Thyroid gland (tissue), 4 donors: ENCODE measurements around the gene ALKBH3. TPM values are rescaled to one million over a fixed set of nuclear protein-coding genes. Genes with fewer than 3 reads are reported as not detected.

Experiments
- DNase-seq, 2 donors: peaks; one replicate each; pipeline ENCODE4 v3.0.0-alpha.2; 2019
- H3K27ac ChIP-seq, 3 donors: fragments of 200-600 bp; sonication (generic); 1 replicate in 2 of 3; 2 replicates in 1 of 3; pipeline ENCODE4 v1.5.1; 2016 to 2019; ENCODE audit warnings: mild to moderate bottlenecking in 1 of 3, moderate library complexity in 1 of 3
- H3K27me3 ChIP-seq: fragments of 200-600 bp; sonication (generic); one replicate; pipeline ENCODE4 v1.5.1; 2019
- H3K36me3 ChIP-seq, 2 donors: fragments of 200-600 bp; sonication (generic); one replicate each; pipeline ENCODE4 v1.5.1; 2016 to 2019
- H3K4me1 ChIP-seq, 2 donors: fragments of 200-600 bp; sonication (generic); one replicate each; pipeline ENCODE4 v1.5.1; 2017 to 2019
- H3K4me3 ChIP-seq, 3 donors: fragments of 200-600 bp; sonication (generic); replicated peaks in 1 of 3; 1 replicate in 2 of 3; 2 replicates in 1 of 3; pipeline ENCODE4 v1.5.1; 2016; ENCODE audit warnings: mild to moderate bottlenecking in 1 of 3
- H3K9me3 ChIP-seq: fragments of 200-600 bp; sonication (generic); one replicate; pipeline ENCODE4 v1.5.1; 2017
- CTCF ChIP-seq, 6 experiments: fragments of 200-600 bp in 3 of 6; fragments of 450-650 bp in 3 of 6; sonication (generic) in 3 of 6; IDR thresholded peaks; one replicate each; pipeline ENCODE4 v1.5.1; 2016 to 2019; ENCODE audit warnings: antibody characterized with exemption in 6 of 6, mild to moderate bottlenecking in 2 of 6, inconsistent platforms in 1 of 6, moderate library complexity in 1 of 6
- POLR2A ChIP-seq, 2 donors: fragments of 450-650 bp; IDR thresholded peaks; one replicate each; pipeline ENCODE4 v1.6.1; 2017; ENCODE audit warnings: antibody characterized with exemption in 2 of 2, mild to moderate bottlenecking in 2 of 2, moderate library complexity in 1 of 2
- WGBS, 2 donors: methylation state at CpG; one replicate each; pipeline ENCODE4 v1.1.5; 2017; 5-methylcytosine and 5-hydroxymethylcytosine counted together
- intact Hi-C: fragments of 100-400 bp; cut with DNase I; formaldehyde crosslinking; loops from one replicate; pipeline ENCODE4 v1.15.1; 2023
- total RNA-seq, 4 donors: library from RNA; depleted of rRNA; stranded (reverse); fragments of >200 nt; gene quantifications; one replicate each; pipeline ENCODE4 v1.2.3, GENCODE V29; 2016

ALKBH3 gene
- total RNA-seq, 4 donors from 2014 or later, result 32.6 to 44.3 (median 40.4) TPM

- H3K27me3 ChIP-seq, result no peaks in the 10 kb centered on the region
- peak overlapping the region in 1 of 3 donors; percentile 75 for H3K27ac ChIP-seq
- no peaks in the 10 kb centered on the region for H3K9me3 ChIP-seq
- H3K36me3 ChIP-seq, result peaks cover 3 to 15% of the 10 kb centered on the region in 2 donors
- intact Hi-C loops, result no loop called here
- TF ChIP-seq POLR2A (IDR thresholded peaks at IDR 0.05), result no peak
- no peak for TF ChIP-seq CTCF (IDR thresholded peaks at IDR 0.05)
- DNase-seq, result no peak
- H3K4me1 ChIP-seq, result peaks cover 10 to 16% of the 10 kb centered on the region in 2 donors
- peak overlapping the region; percentile 24 to 62 (median 56) for H3K4me3 ChIP-seq
- 47 to 51% methylated on average over 13 of the region's 13 CpGs for WGBS, 2 donors
Measured at GRCh38 chr11:43879789-43880639, 617 bp upstream of the ALKBH3 start.

- 61 to 74% methylated on average over 3 of the region's 3 CpGs for WGBS, 2 donors
- Histone ChIP-seq H3K27ac (no peak overlapping the region), H3K4me1 (no peaks in the 10 kb centered on the region), H3K4me3 (no peak overlapping the region), H3K36me3 (peaks cover 46 to 56% of the 10 kb centered on the region in 2 donors), H3K9me3 (no peaks in the 10 kb centered on the region), H3K27me3 (no peaks in the 10 kb centered on the region)
- TF ChIP-seq CTCF (IDR thresholded peaks at IDR 0.05) (no peak), POLR2A (IDR thresholded peaks at IDR 0.05) (no peak)
- no peak for DNase-seq
- intact Hi-C loops, result loop anchor here (10.0 kb wide), 1 partner anchor 142 kb away; no protein-coding TSS in a partner anchor
Measured at GRCh38 chr11:43892851-43893250, 12.2 kb downstream of the ALKBH3 start.

GRCh38 chr11:43894546-43894945, 13.9 kb downstream of the ALKBH3 start:
- no peaks in the 10 kb centered on the region for H3K4me1 ChIP-seq
- 69 to 94% methylated on average over 2 of the region's 2 CpGs for WGBS, 2 donors
- H3K27ac ChIP-seq, result no peak overlapping the region
- intact Hi-C loops, result loop anchor here (10.0 kb wide), 1 partner anchor 140 kb away; no protein-coding TSS in a partner anchor
- DNase-seq, result no peak
- no peaks in the 10 kb centered on the region for H3K27me3 ChIP-seq
- H3K36me3 ChIP-seq, result peaks cover 58 to 59% of the 10 kb centered on the region in 2 donors
- H3K9me3 ChIP-seq, result no peaks in the 10 kb centered on the region
- no peak for TF ChIP-seq CTCF (IDR thresholded peaks at IDR 0.05)
- no peak for TF ChIP-seq POLR2A (IDR thresholded peaks at IDR 0.05)
- no peak overlapping the region for H3K4me3 ChIP-seq

GRCh38 chr11:43895601-43896000, 15.0 kb downstream of the ALKBH3 start:
- intact Hi-C loops, result loop anchor here (10.0 kb wide), 1 partner anchor 139 kb away; no protein-coding TSS in a partner anchor
- peaks cover 54 to 61% of the 10 kb centered on the region in 2 donors for H3K36me3 ChIP-seq

More at GRCh38 chr11:43895601-43896000, 15.0 kb downstream of the ALKBH3 start:
- TF ChIP-seq CTCF (IDR thresholded peaks at IDR 0.05) (no peak), POLR2A (IDR thresholded peaks at IDR 0.05) (no peak)
- Histone ChIP-seq H3K27ac (no peak overlapping the region), H3K4me3 (no peak overlapping the region), H3K27me3 (no peaks in the 10 kb centered on the region), H3K9me3 (no peaks in the 10 kb centered on the region), H3K4me1 (no peaks in the 10 kb centered on the region)
- 92 to 100% methylated on average over 2 of the region's 2 CpGs for WGBS, 2 donors
- no peak for DNase-seq
